Muscle of arm (tissue), 12 donors: ENCODE data around the gene TIMP2. TPM values are rescaled to one million over a fixed set of nuclear protein-coding genes. Genes with fewer than 3 reads are reported as not detected.
"Not testable (repeated sequence)": the region's sequence is repeated elsewhere in the genome, so short reads cannot be mapped to it uniquely, and the experiment has no call there.

Experiments used
- DNase-seq: peaks from one replicate; pipeline ENCODE4 v3.0.0-alpha.2; 2013
- polyA plus RNA-seq, 12 donors: library from polyadenylated mRNA; unstranded; fragments of 120-200 nt; gene quantifications; one replicate each; pipeline ENCODE4 v1.2.1, GENCODE V29; 2013; ENCODE audit not compliant: insufficient read length in 12 of 12

TIMP2 gene
- polyA plus RNA-seq, 12 donors: 170 to 334 (median 201) TPM; not detected in 1

DNA sequence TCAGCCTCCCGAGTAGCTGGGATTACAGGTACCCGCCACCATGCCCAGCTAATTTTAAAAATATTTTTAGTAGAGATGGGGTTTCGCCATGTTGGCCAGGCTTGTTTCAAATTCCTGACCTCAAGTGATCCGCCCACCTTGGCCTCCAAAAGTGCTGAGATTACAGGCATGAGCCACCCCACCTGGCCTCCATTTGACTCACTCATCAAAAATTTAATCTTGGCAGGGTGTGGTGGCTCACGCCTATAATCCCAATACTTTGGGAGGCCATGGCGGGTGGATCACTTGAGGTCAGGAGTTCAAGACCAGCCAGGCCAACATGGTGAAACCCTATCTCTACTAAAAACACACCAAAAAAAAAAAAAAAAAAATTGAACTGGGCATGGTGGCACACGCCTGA is 13.6 kb downstream of the TIMP2 start:
- not testable (repeated sequence) for DNase-seq

DNA sequence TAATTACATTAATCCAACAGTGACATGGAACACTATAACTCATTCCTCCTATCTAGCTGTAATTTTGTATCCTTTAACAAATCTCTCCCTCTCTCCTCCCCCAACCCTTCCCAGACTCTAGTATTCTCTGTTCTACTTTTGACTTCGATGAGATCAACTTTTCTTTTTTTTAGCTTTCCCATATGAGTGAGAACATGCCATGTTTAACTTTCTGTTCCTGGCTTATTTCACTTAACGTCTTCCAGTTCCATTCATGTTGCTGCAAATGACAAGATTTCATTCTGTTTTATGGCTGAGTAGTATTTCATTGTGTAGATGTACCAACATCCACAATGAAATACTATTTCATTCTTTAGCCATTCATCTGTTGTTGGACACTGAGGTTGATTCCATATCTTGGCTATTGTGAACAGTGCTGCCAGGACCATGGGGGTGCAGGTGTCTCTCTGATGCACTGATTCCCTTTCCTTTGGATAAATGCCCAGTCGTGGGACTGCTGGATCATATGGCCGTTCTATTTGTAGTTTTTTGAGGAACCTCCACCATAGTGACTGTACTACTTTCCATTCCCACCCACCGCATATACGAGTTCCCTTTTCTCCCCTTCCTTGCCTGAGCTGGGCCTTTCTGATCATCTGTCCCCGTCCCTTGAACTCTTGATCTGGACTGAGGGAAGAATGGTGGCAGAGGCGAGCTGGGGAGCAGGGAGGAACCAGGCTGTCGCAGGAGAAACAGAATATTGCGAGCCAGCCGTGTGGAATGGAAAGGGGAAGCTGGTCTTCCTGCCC is 14.5 kb downstream of the TIMP2 start:
- no peak for DNase-seq

DNA sequence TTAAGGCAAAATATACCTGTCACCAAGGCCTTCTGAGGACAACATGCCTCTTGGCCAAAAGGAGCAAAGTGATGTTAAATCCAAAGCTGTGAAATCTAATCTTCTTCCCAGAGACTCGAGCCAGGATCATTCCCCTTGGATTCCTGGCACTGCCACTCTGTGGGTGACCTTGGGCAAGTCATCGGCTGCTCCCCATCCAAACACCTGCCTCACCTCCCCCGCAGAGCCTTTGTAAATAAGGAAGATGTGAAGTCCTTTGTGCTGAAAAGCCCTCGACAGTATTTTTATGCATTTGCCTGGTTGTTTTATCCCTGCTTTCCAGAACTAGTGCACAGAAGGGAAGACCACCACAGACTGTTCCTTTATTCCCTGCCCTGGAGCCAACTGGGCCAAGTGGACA is 16.8 kb downstream of the TIMP2 start:
- DNase-seq: no peak

DNA sequence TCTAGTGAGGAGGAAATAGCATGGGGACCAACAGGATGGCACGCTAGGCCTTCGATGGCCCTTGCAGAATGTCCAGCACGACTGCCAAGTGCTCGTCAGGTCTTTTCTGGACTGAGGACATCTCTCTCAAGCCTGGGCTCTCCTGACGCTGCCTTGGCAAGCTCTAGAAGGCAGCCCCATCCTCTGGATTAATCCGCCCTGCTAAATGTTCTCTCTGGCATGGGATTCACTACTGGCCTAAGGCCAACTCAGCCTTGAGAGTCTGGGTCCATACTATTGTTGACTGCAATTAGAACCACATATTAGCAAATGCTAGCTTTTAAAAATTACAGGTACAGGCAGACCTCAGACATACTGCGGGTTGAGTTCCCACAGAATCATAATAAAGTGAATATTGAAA is 19.6 kb downstream of the TIMP2 start:
- DNase-seq: no peak

DNA sequence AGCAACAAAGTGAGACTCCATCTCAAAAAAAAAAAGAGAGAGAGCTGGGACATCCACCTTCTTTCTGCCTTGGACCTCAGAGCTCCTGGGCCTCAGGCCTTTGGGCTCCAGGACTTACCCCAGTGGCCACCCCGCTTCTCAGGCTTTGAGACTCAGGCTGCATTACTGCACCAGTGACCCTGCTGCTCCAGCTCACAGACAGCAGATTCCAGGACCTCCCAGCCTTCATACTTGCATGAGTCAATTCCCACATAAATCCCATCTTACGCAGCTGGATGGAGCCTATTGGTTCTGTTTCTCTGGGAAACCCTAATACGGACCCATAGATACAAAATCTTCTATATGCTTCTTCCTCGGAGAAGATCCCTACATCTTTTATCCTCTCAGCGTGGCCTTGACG is 20.1 kb downstream of the TIMP2 start:
- DNase-seq: no peak

DNA sequence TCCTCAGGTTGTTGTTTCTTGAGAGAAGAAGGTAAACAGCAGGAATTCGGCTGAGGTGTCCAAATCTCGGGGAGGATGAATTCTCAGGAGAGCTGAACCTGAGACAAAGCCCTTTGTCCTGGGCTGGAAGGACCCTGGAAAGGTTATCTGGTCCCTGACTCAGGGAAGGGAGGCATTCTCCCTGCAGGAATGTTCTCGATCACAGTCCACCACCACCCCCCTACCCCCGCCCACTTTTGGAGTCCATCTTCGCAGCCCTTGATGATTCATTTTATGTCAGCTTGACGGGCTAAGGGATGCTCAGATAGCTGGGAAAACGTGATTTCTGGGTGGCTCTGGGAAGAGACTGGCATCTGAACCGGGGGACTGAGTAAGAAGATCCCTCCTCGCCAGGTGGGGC is 20.8 kb downstream of the TIMP2 start:
- no peak for DNase-seq

DNA sequence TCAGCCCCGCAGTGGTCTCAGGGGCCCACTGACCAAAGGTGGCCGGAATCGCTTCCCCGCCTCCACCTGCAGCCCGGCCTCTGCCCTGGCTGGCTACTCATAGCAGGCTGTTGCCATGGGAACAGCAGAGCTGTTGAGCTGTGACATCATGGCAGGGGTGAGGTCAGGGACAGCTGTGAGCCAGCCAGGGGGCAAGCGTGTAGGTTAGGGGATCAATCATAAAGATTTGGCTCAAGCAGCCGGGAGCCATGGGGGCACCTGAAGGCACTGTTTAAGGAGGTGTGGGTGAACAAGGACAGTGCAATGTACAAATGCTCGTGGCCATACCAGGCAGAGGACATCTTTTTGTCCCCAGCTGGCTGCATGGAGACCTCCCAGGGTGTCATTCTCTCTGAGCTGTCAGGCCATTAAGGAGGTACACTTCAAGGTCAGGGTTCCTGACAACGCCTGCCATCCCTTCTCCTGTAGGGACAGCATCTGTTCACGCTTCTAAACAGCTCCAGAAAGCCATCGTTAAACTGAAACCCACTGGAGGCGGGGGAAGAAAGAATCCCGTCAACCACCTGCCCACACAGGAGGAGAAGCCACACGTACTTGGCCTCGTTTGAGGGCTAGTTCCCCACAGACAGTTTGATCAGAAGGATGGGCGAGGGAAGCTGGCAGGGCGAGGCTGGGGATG is 21.9 kb downstream of the TIMP2 start, which contains the start of gene CEP295NL:
CEP295NL (minus strand) TSS at position 101 of the 679 bp plus-strand sequence. CDS start 1,373 bp downstream, outside the sequence.
- no peak for DNase-seq

DNA sequence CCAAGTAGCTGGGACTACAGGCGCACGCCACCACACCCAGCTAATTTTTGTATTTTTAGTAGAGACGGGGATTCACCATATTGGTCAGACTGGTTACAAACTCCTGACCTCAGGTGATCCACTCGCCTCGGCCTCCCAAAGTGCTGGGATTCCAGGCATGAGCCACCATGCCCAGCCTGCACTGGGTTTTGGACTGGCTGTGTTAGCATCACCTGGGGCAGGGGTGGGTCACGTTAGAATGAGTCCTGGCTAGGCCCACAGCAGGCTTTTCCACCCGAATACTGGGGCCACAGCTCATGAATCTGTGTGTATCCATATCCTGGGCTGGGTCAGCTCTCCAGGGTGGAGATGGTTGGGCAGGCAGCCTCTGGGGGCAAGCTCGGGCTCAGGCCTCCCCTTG is 23.0 kb downstream of the TIMP2 start:
- DNase-seq: not testable (repeated sequence)

DNA sequence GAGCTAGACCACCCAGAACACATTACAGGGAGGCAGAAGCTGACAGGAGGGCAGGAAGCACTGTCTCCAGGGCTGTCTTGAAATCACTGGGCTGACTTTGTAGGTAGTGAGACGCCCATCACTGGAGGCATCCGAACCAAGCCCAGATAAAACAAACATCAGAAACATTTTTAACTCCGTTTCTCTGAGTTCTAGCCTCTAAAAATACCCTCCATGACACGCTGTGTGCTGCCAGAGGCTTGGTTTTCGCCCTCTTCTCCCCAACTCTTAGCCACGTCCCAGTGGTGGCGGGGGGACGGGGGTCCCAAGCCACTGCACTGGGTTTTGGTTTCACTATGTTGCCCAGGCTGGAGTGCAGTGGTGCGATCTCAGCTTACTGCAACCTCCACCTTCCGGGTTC is 23.4 kb downstream of the TIMP2 start:
- no peak for DNase-seq

DNA sequence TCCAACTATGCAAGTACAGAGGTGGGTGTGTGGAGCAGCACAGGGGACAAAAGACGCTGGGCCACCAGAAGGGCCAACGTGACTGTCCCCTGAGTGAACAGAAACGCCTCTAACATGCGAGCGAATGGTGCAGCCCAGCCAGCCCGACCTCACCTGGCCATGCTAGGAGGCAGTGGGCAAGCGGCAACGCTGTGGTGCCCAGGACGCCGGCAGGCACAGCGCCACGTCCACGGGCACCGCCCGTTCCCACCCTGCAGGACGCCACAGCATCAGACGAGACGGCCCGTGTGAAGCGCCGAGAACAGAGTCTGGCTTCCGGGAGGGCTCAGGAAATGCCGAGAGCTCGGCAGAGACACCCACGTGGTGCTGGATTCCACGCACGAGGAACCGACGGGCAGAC is 24.4 kb downstream of the TIMP2 start:
- DNase-seq: no peak

DNA sequence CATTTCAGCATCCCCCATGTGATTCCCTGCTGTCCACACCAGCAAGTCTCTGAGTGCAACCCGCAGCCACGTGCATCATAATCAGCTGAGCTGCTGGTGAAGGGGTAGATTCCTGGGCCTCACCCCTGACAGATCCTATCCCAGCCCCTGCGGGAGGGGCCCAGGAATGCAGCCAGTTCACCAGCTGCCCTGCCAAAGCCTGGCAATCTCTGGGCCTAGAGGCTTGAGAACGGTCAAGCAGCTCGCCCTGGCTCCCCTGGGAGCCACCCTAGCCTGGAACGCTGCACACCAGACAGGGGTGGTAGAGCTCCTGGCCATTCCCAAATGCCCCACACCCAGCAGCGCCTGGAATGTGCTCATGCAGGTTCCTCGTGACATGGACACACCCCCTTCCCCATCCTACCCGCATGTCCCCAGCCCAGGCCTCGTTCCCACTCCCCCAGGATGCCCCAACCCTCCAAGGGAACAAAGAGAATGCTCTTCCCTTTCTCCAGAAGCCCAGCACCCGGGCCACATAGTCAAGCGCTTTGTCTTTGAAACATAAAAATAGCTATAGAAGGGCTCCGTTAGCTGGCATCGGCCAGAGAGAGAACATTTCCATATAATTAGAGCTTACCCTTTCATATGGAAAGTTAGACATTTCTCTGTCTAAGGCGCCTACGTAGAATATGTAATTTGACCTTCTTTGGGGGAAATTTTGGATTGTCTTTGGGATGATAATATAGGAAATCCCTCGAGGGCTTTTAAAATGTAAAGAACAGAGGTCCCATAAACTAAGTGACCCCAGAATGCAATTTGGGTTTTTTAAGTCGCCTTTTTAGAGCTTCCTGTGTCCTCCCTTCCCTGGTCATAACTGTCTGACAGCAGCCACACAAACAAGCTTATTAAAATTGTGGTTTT is 25.6 kb downstream of the TIMP2 start:
- no peak for DNase-seq

DNA sequence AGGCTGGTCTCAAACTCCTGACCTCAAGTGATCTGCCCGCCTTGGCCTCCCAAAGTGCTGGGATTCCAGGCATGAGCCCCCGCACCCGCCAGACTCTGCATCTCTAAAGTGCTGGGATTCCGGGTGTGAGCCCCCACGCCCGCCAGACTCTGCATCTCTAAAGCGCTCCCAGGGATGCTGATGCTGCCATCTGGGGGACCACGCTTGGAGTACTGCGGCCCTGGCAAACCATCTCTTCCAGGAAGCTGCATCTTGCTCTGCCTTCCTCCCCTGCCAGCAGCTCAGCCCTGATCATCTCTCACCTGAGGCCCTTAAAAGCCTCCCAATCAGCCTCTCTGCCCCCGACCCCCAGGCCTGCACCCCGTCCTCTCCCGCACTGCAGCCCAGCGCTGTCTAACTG is 26.2 kb downstream of the TIMP2 start:
- no peak for DNase-seq

DNA sequence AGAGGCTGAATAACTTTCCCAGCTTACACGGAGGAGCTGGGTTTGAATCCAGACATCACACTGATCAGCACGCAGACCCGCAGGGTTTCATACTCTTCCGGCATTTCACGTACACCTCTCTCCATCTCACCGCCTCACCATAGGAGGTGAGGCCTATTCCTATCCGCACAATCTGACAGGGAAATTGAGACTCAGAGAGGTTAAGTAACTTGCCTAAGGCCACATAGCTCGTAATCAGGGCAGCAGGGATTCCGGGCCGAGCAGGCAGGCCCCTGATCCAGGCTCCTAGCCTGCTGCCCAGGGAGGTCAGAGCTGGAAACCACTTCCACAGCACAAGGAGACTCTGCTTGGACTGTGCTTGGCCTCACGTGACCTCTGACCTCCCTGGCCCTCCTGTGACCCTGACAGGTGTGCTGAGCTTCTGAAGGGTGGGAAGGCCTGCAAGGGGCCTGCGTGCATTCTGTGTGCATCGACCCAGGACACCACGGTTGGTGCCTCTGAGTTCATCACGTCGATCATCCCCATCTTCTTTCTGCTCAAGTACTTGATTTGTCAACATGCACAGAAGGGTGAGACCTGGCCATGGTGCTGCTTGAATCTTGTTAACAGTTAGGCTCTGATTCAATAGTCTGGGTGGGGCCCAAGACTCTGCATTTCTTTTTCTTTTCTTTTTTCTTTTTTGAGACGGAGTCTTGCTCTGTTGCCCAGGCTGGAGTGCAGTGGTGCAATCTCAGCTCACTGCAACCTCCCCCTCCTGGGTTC is 26.9 kb downstream of the TIMP2 start:
- DNase-seq: no peak

DNA sequence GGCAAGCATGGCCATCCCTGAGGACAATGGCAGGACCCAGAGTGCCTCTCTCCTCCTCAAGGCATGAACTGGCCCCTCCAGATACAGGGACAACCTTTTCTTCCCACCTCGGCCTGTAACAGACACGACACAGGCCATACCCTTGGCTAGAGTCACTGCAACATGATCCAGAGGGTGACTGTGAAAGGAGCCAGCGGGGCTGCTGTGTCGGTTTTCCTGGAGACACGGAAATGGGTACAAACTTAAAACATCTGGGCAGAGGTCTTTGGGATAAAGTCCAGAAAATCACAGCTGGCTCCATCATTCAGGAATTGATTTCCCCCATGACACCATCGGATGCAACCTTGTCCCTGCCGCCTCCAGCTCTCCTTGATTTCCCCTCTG is 27.5 kb downstream of the TIMP2 start:
- no peak for DNase-seq

DNA sequence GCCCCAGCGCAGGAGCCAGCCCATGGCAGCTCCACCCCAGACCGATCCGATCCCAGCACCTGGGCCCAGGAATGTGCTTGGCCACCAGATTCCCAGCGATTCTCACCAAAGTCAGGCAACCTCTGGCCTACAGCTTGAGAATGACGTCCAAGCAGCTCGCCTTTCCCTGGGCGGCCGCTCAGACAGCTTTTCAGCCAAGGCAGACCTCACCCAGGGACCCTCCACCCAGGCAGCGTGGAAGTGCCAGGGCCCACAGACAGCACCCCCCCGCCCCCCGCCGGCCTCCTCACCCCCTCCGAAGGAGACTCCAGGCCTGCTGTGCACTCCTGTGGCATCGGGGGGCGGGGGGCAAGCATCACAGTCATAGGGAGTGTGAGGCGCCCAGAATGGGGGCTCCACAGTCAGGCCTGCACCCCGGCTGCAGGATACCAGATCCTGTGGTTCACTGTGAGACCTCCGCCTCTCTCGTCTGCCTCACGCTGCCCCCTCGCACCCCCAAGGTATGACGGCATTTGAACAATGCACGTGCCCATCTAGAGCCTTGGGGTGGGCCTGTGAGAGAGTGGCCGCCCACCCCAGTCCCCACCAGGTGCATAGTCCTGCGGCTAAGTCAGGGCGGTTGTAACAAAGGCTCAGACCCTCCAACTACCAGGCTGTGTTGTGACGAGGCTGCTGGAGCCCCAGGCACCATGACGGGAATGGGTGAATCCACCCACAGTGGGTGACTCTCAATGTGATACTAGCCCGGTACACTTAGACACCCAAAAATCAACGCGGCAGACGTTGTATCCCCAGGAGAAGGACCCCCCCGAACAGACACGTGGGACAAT is 28.1 kb downstream of the TIMP2 start:
- no peak for DNase-seq

DNA sequence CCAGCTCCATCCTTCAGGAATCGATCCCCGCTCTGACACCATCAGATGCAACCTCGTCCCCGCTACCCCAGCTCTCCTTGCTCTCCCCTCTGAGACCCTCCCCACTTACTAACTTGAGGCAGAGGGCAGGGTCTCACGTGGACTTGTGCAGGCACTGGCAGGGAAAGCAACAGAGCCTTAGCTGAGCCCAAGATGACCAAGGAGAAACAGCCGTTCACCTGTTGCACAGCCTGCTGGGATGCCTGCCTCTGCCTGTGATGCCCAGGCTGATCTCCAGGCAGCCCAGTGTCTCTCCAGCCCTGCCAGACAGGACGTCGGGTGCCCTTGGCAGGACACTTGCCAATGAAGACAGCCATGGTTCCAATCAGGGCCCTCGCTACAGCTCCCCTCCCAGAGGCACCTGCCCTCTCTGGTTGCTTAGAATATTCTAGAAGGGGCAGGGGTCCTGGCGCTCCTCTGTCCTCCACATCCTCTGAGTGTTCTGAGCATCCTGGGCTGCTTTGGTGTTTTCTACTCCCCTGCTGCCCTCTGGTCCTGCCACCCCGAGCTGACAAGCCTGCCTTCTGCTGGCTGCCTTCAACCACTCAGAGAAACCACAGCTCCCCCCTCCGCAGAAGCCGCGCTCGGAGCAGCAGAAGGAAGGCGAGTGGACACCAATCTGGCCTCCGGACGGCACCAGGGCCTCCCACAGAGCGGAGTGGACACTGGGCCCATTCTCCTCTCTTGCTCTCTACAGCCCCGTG is 28.9 kb downstream of the TIMP2 start:
- no peak for DNase-seq

DNA sequence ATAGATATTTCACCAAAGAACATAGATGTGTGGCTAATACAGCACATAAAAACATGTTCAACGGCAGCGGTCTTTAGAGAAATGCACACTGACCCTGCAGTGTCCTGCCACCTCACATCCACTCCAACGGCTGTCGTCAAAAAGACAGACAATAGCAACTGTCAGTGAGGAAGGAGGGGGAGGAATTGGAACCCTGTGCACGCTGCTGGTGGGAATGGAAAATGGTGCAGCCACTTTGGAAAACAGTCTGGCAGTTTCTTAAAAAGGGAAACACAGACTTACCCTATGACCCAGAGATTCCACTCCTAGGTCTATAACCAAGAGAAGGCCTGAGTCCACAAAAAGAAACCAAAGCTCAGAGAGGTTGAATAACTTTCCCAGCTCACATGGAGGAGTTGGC is 29.9 kb downstream of the TIMP2 start:
- no peak for DNase-seq

DNA sequence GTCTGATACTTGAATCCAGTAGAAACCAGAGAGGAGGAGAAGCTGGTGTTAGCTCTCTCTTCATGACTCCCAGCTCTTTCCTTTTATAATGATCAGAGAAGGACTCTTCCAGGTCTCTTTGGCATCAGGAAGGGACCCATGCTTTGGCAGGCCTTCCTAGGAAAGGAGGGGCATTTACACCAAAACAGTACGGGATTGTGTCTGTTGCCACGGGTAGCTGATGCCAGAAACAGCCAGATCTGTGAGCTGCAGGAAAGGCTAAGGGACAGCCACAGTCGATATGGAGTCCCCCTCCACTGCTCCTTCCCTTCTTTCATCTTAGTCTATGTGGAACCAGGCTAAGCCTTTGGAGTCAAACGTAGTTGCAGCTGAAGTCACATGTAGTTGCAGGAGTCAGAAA is 31.5 kb downstream of the TIMP2 start:
- no peak for DNase-seq

DNA sequence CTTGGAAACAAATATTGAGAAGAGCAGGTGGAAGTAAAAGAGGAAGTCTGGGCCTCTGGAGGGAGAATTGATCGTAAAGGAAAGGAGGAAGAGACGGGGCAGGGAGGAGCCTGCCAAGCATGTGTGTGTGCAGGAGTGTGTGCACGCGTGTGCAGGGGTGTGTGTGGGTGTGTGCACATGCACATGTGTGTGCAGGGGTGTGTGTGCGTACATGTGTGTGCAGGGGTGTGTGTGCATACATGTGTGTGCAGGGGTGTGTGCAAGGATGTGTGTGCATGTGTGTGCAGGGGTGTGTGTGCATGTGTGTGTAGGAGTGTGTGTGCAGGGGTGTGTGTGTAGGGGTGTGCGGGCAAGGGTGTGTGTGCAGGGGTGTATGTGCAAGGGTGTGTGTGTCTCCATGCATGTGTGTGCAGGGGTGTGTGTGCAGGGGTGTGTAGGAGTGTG is 32.2 kb downstream of the TIMP2 start:
- DNase-seq: no peak

DNA sequence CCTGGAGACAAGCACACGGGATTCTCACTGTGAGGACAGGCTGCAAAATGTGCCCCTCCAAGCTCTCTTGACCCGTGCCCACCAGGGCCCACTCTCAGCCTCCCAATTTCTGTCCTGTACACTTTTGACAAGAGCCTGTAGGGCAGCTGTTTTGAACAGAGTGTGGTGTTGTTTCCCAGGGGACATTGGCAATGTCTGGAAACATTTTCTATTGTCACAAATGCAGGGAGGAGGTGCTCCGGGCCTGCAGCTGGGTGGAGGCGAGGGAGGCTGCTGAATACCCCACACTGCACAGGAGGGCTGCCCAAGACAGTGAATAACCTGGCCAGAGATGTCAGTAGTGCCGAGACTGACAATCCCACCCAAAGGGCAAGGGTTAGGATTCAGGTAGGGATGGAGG is 32.7 kb downstream of the TIMP2 start:
- no peak for DNase-seq
